ENCODE measurements around the gene KRT36. TPM values are rescaled to one million over a fixed set of nuclear protein-coding genes. Genes with fewer than 3 reads are reported as not detected.

KRT36 gene
- total RNA-seq, 1 donor from 2014 or later: not detected

- intact Hi-C loops (cut with micrococcal nuclease): no loop called here
- no peak for DNase-seq (ENCODE audit: low spot score)
- Mint-ChIP-seq H3K27me3 (ENCODE audit: low read depth) (peaks cover 56% of the 10 kb centered on the region), H3K36me3 (ENCODE audit: low read depth) (no peaks in the 10 kb centered on the region), H3K4me1 (ENCODE audit: low read depth) (peaks cover 1% of the 10 kb centered on the region), H3K9me3 (no peaks in the 10 kb centered on the region), H3K4me3 (ENCODE audit: low read depth) (no peak overlapping the region), H3K27ac (no peak overlapping the region)
These were observed 39.8 kb upstream of the KRT36 start for GRCh38 chr17:41529491-41529915.

GRCh38 chr17:41528959-41529353 is 39.2 kb upstream of the KRT36 start:
- peaks cover 56% of the 10 kb centered on the region for H3K27me3 Mint-ChIP-seq (ENCODE audit: low read depth)
- no peak overlapping the region for H3K27ac Mint-ChIP-seq
- no peaks in the 10 kb centered on the region for H3K9me3 Mint-ChIP-seq
- peaks cover 1% of the 10 kb centered on the region for H3K4me1 Mint-ChIP-seq (ENCODE audit: low read depth)
- intact Hi-C loops (cut with micrococcal nuclease): no loop called here
- H3K4me3 Mint-ChIP-seq (ENCODE audit: low read depth): no peak overlapping the region
- DNase-seq (ENCODE audit: low spot score): no peak
- H3K36me3 Mint-ChIP-seq (ENCODE audit: low read depth): no peaks in the 10 kb centered on the region

GRCh38 chr17:41527063-41528023 is 37.6 kb upstream of the KRT36 start:
- intact Hi-C loops (cut with micrococcal nuclease): no loop called here
- H3K36me3 Mint-ChIP-seq (ENCODE audit: low read depth): no peaks in the 10 kb centered on the region
- H3K27me3 Mint-ChIP-seq (ENCODE audit: low read depth): peaks cover 50% of the 10 kb centered on the region
- no peaks in the 10 kb centered on the region for H3K9me3 Mint-ChIP-seq
- no peak overlapping the region for H3K27ac Mint-ChIP-seq
- DNase-seq (ENCODE audit: low spot score): no peak
- H3K4me3 Mint-ChIP-seq (ENCODE audit: low read depth): no peak overlapping the region
- peaks cover 1% of the 10 kb centered on the region for H3K4me1 Mint-ChIP-seq (ENCODE audit: low read depth)

GRCh38 chr17:41524261-41524660 is 34.6 kb upstream of the KRT36 start:
- Mint-ChIP-seq H3K9me3 (no peaks in the 10 kb centered on the region), H3K27me3 (ENCODE audit: low read depth) (peaks cover 25% of the 10 kb centered on the region), H3K36me3 (ENCODE audit: low read depth) (no peaks in the 10 kb centered on the region), H3K4me3 (ENCODE audit: low read depth) (no peak overlapping the region), H3K27ac (no peak overlapping the region), H3K4me1 (ENCODE audit: low read depth) (peaks cover 1% of the 10 kb centered on the region)
- no peak for DNase-seq (ENCODE audit: low spot score)
- intact Hi-C loops (cut with micrococcal nuclease): no loop called here

GRCh38 chr17:41523787-41524186 is 34.1 kb upstream of the KRT36 start:
- H3K27ac Mint-ChIP-seq: no peak overlapping the region
- peaks cover 20% of the 10 kb centered on the region for H3K27me3 Mint-ChIP-seq (ENCODE audit: low read depth)
- intact Hi-C loops (cut with micrococcal nuclease): no loop called here
- DNase-seq (ENCODE audit: low spot score): no peak
- H3K4me1 Mint-ChIP-seq (ENCODE audit: low read depth): peaks cover 1% of the 10 kb centered on the region
- H3K4me3 Mint-ChIP-seq (ENCODE audit: low read depth): no peak overlapping the region
- H3K9me3 Mint-ChIP-seq: no peaks in the 10 kb centered on the region
- no peaks in the 10 kb centered on the region for H3K36me3 Mint-ChIP-seq (ENCODE audit: low read depth)

GRCh38 chr17:41523225-41523593 is 33.5 kb upstream of the KRT36 start:
- Mint-ChIP-seq H3K27ac (no peak overlapping the region), H3K4me3 (ENCODE audit: low read depth) (no peak overlapping the region), H3K27me3 (ENCODE audit: low read depth) (peaks cover 15% of the 10 kb centered on the region), H3K4me1 (ENCODE audit: low read depth) (no peaks in the 10 kb centered on the region), H3K36me3 (ENCODE audit: low read depth) (no peaks in the 10 kb centered on the region), H3K9me3 (no peaks in the 10 kb centered on the region)
- DNase-seq (ENCODE audit: low spot score): no peak
- intact Hi-C loops (cut with micrococcal nuclease): no loop called here

- H3K27me3 Mint-ChIP-seq (ENCODE audit: low read depth): peaks cover 12% of the 10 kb centered on the region
- intact Hi-C loops (cut with micrococcal nuclease): no loop called here
- H3K9me3 Mint-ChIP-seq: no peaks in the 10 kb centered on the region
- H3K4me1 Mint-ChIP-seq (ENCODE audit: low read depth): no peaks in the 10 kb centered on the region
- no peak overlapping the region for H3K4me3 Mint-ChIP-seq (ENCODE audit: low read depth)
- no peak overlapping the region for H3K27ac Mint-ChIP-seq
- no peak for DNase-seq (ENCODE audit: low spot score)
- no peaks in the 10 kb centered on the region for H3K36me3 Mint-ChIP-seq (ENCODE audit: low read depth)
These were observed 32.9 kb upstream of the KRT36 start for GRCh38 chr17:41522301-41523224.

GRCh38 chr17:41521574-41522261 is 32.0 kb upstream of the KRT36 start:
- Mint-ChIP-seq H3K4me3 (ENCODE audit: low read depth) (no peak overlapping the region), H3K9me3 (no peaks in the 10 kb centered on the region), H3K27ac (no peak overlapping the region), H3K27me3 (ENCODE audit: low read depth) (peaks cover 5% of the 10 kb centered on the region), H3K4me1 (ENCODE audit: low read depth) (no peaks in the 10 kb centered on the region), H3K36me3 (ENCODE audit: low read depth) (no peaks in the 10 kb centered on the region)
- no peak for DNase-seq (ENCODE audit: low spot score)
- intact Hi-C loops (cut with micrococcal nuclease): no loop called here

GRCh38 chr17:41520821-41521521 is 31.3 kb upstream of the KRT36 start:
- Mint-ChIP-seq H3K27ac (no peak overlapping the region), H3K27me3 (ENCODE audit: low read depth) (peaks cover 4% of the 10 kb centered on the region), H3K4me1 (ENCODE audit: low read depth) (no peaks in the 10 kb centered on the region)

GRCh38 chr17:41519501-41520224 is 30.0 kb upstream of the KRT36 start:
- Mint-ChIP-seq H3K27me3 (ENCODE audit: low read depth) (no peaks in the 10 kb centered on the region), H3K27ac (no peak overlapping the region), H3K36me3 (ENCODE audit: low read depth) (no peaks in the 10 kb centered on the region), H3K4me1 (ENCODE audit: low read depth) (no peaks in the 10 kb centered on the region), H3K9me3 (no peaks in the 10 kb centered on the region), H3K4me3 (ENCODE audit: low read depth) (no peak overlapping the region)
- intact Hi-C loops (cut with micrococcal nuclease): no loop called here
- no peak for DNase-seq (ENCODE audit: low spot score)

More at GRCh38 chr17:41520821-41521521, 31.3 kb upstream of the KRT36 start:
- intact Hi-C loops (cut with micrococcal nuclease): no loop called here
- Mint-ChIP-seq H3K9me3 (no peaks in the 10 kb centered on the region), H3K4me3 (ENCODE audit: low read depth) (no peak overlapping the region), H3K36me3 (ENCODE audit: low read depth) (no peaks in the 10 kb centered on the region)
- no peak for DNase-seq (ENCODE audit: low spot score)

- Mint-ChIP-seq H3K36me3 (ENCODE audit: low read depth) (no peaks in the 10 kb centered on the region), H3K27ac (no peak within 1 kb of the TSS), H3K4me3 (ENCODE audit: low read depth) (no peak within 1 kb of the TSS), H3K27me3 (ENCODE audit: low read depth) (no peaks in the 10 kb centered on the region), H3K4me1 (ENCODE audit: low read depth) (no peaks in the 10 kb centered on the region), H3K9me3 (no peaks in the 10 kb centered on the region)
- no peak for DNase-seq (ENCODE audit: low spot score)
- intact Hi-C loops (cut with micrococcal nuclease): no loop called here
These were observed 29.2 kb upstream of the KRT36 start, which contains the start of gene KRT15 for GRCh38 chr17:41518789-41519449. Gene KRT15, minus strand, starts transcription at chr17:41518890. Its CDS starts 63 bp downstream, at chr17:41518827.
